Fibroblast of lung (primary cell): ENCODE data around the gene MINAR1. TPM values are rescaled to one million over a fixed set of nuclear protein-coding genes. Genes with fewer than 3 reads are reported as not detected.
A peak's percentile ranks its signal among the peaks of the same experiment; 100 is the strongest.

Source experiments
- DNase-seq, 2 donors: peaks; one replicate each; pipeline versions ENCODE4 v3.0.0 to v3.0.0-alpha.2; 2010; ENCODE audit warnings: low read depth in 2 of 2
- H2AFZ ChIP-seq: 2 replicates; pipeline ENCODE4 v1.5.1; 2012; ENCODE audit warnings: low read length, control low read depth, inconsistent platforms
- H3K27ac ChIP-seq: 2 replicates; pipeline ENCODE4 v1.5.1; 2011; ENCODE audit warnings: low read length, control low read depth; ENCODE audit not compliant: insufficient read depth
- H3K27me3 ChIP-seq: 2 replicates; pipeline ENCODE4 v1.5.1; 2011; ENCODE audit warnings: mild to moderate bottlenecking, low read length; ENCODE audit not compliant: control insufficient read depth, insufficient read depth
- H3K36me3 ChIP-seq: 2 replicates; pipeline ENCODE4 v1.5.1; 2011; ENCODE audit warnings: low read length; ENCODE audit not compliant: control insufficient read depth, insufficient read depth
- H3K4me1 ChIP-seq: 2 replicates; pipeline ENCODE4 v1.5.1; 2011; ENCODE audit warnings: low read length; ENCODE audit not compliant: control insufficient read depth, insufficient read depth; ENCODE audit errors: extremely low read depth
- H3K4me2 ChIP-seq: 2 replicates; pipeline ENCODE4 v1.5.1; 2011; ENCODE audit warnings: low read length, control low read depth; ENCODE audit not compliant: insufficient read depth; ENCODE audit errors: extremely low read depth
- H3K4me3 ChIP-seq, 4 experiments: fragments of 200-600 bp in 1 of 4; sonication (generic) in 1 of 4; replicated peaks in 1 of 4; 2 replicates each; pipeline ENCODE4 v1.5.1; 2011 to 2016; ENCODE audit warnings: low read length in 4 of 4, low read depth in 3 of 4, mild to moderate bottlenecking in 3 of 4, control low read depth in 2 of 4, inconsistent platforms in 1 of 4, mixed read lengths in 1 of 4; ENCODE audit not compliant: insufficient read depth in 1 of 4; ENCODE audit errors: control extremely low read depth in 1 of 4
- H3K79me2 ChIP-seq: 2 replicates; pipeline ENCODE4 v1.5.1; 2012; ENCODE audit warnings: mild to moderate bottlenecking, low read length, inconsistent platforms; ENCODE audit not compliant: control insufficient read depth, insufficient read depth
- H3K9ac ChIP-seq: 2 replicates; pipeline ENCODE4 v1.5.1; 2011; ENCODE audit warnings: mild to moderate bottlenecking, low read length, control low read depth; ENCODE audit not compliant: insufficient read depth
- H3K9me3 ChIP-seq: 2 replicates; pipeline ENCODE4 v1.5.1; 2012; ENCODE audit warnings: low read depth, low read length; ENCODE audit not compliant: control insufficient read depth, insufficient read depth
- H4K20me1 ChIP-seq: 2 replicates; pipeline ENCODE4 v1.5.1; 2011; ENCODE audit warnings: low read length; ENCODE audit not compliant: control insufficient read depth, insufficient read depth; ENCODE audit errors: extremely low read depth
- CTCF ChIP-seq, 2 donors: IDR thresholded peaks in 1 of 2; conservative IDR thresholded peaks in 1 of 2; 1 replicate in 1 of 2; 2 replicates in 1 of 2; pipeline ENCODE4 v1.5.1; 2011 to 2012; ENCODE audit warnings: low read length in 2 of 2, control low read depth in 1 of 2, inconsistent platforms in 1 of 2, low read depth in 1 of 2, mild to moderate bottlenecking in 1 of 2
- EZH2 ChIP-seq: IDR thresholded peaks from 2 replicates; pipeline ENCODE4 v1.5.1; 2012; ENCODE audit warnings: low read length, control low read depth, mild to moderate bottlenecking; ENCODE audit errors: missing control alignments
- polyA plus RNA-seq, 2 donors: library from polyadenylated mRNA; depleted of rRNA in 1 of 2; stranded (reverse) in 1 of 2; unstranded in 1 of 2; fragments of >200 nt; gene quantifications; 2 replicates each; pipeline ENCODE4 v1.2.1, GENCODE V29; 2011 to 2012; ENCODE audit warnings: missing spikeins in 1 of 2
- total RNA-seq: library from RNA; depleted of rRNA; stranded (reverse); fragments of >200 nt; gene quantifications from 2 replicates; pipeline ENCODE4 v1.2.1, GENCODE V29; 2014

MINAR1 gene
- total and polyA plus RNA-seq, 2 donors (not counting 1 experiment from before 2014, with no cell fraction given) = 0.33 to 0.58 TPM

- H3K27ac ChIP-seq = no peak overlapping the region
- H3K4me3 ChIP-seq = no peak overlapping the region
- no peak for DNase-seq
- no peak overlapping the region for H2AFZ ChIP-seq
- no peaks in the 10 kb centered on the region for H3K4me1 ChIP-seq
- H3K36me3 ChIP-seq = no peaks in the 10 kb centered on the region
- no peak overlapping the region for H3K4me2 ChIP-seq
- H4K20me1 ChIP-seq = no peaks in the 10 kb centered on the region
- no peaks in the 10 kb centered on the region for H3K27me3 ChIP-seq
- H3K79me2 ChIP-seq = no peaks in the 10 kb centered on the region
- H3K9me3 ChIP-seq = no peaks in the 10 kb centered on the region
- TF ChIP-seq CTCF (conservative IDR thresholded peaks at IDR 0.05 in 1 of 2, IDR thresholded peaks at IDR 0.05 in 1 of 2; ENCODE audit: low read depth in 1 of 2, low read length in 2 of 2) (no peak), EZH2 (no peak)
- no peak overlapping the region for H3K9ac ChIP-seq
Measured at GRCh38 chr15:79453446-79453845, 21.3 kb downstream of the MINAR1 start.

GRCh38 chr15:79454063-79454462 is 21.9 kb downstream of the MINAR1 start:
- H3K4me1 ChIP-seq = no peaks in the 10 kb centered on the region
- no peak overlapping the region for H3K4me2 ChIP-seq
- H3K4me3 ChIP-seq = no peak overlapping the region
- no peak overlapping the region for H2AFZ ChIP-seq
- H3K9ac ChIP-seq = no peak overlapping the region
- H3K27me3 ChIP-seq = no peaks in the 10 kb centered on the region
- H4K20me1 ChIP-seq = no peaks in the 10 kb centered on the region
- DNase-seq = no peak
- TF ChIP-seq EZH2 (no peak), CTCF (conservative IDR thresholded peaks at IDR 0.05 in 1 of 2, IDR thresholded peaks at IDR 0.05 in 1 of 2; ENCODE audit: low read depth in 1 of 2, low read length in 2 of 2) (no peak)
- no peaks in the 10 kb centered on the region for H3K9me3 ChIP-seq
- no peaks in the 10 kb centered on the region for H3K79me2 ChIP-seq
- no peak overlapping the region for H3K27ac ChIP-seq
- no peaks in the 10 kb centered on the region for H3K36me3 ChIP-seq

- Histone ChIP-seq H3K4me1 (no peaks in the 10 kb centered on the region), H3K4me2 (no peak overlapping the region), H3K27ac (no peak overlapping the region), H2AFZ (no peak overlapping the region), H3K4me3 (no peak overlapping the region), H4K20me1 (no peaks in the 10 kb centered on the region), H3K36me3 (no peaks in the 10 kb centered on the region), H3K9ac (no peak overlapping the region), H3K9me3 (no peaks in the 10 kb centered on the region), H3K27me3 (no peaks in the 10 kb centered on the region), H3K79me2 (no peaks in the 10 kb centered on the region)
- no peak for TF ChIP-seq EZH2
- TF ChIP-seq CTCF (conservative IDR thresholded peaks at IDR 0.05 in 1 of 2, IDR thresholded peaks at IDR 0.05 in 1 of 2; ENCODE audit: low read depth in 1 of 2, low read length in 2 of 2) = no peak
- DNase-seq = peak in 1 of 2 donors; percentile 87
Measured at GRCh38 chr15:79455361-79455760, 23.2 kb downstream of the MINAR1 start.
